Measurements from ENCODE around the gene NCDN.
A peak's percentile ranks its signal among the peaks of the same experiment; 100 is the strongest.
"Not testable (repeated sequence)": the region's sequence is repeated elsewhere in the genome, so short reads cannot be mapped to it uniquely, and the experiment has no call there.

The NCDN gene

GRCh38 chr1:35572296-35572695 is 14.7 kb downstream of the NCDN start:
- no peak for DNase-seq

DNA sequence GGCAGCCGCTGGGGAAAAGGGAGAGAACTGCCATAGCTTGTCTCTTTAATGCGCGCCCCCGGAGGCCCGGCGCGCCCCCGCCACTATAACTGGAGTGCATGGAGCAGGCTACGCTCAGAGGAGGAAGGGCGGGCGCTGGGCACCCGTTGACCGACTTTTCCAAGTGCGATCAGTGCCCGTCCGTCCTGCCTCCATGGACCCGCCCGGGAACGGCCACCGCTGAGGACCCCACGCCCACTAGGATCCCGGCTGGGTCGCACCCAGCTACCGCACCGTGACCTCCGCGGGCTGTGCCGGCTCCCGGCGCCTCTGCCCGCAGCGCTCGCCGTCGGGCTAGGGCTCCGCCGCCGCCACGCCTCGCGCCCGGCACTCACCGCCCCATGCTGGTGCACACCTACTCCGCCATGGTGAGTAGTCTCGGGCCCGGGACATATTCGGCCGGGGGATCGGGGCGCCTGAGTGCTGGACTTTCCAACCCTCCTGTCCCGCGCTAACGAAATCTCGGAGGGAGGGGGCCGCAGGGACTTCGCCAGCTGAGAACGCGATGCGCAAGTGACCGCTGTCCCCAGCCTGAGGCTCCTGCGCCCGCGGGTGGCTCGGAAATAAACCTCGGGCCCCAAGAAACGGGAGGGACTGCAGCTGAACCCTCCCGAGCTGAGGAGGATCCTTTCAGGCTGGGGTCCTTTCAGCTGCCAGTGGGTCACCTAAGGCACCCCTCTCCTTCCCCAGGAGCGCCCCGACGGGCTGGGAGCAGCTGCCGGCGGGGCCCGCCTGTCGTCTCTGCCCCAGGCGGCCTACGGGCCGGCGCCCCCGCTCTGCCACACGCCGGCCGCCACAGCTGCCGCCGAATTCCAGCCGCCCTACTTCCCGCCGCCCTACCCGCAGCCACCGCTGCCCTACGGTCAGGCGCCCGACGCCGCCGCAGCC is 15.9 kb downstream of the NCDN start, which contains the start of gene TFAP2E:
TFAP2E (plus strand) TSS at position 117 of the 927 bp plus-strand sequence; CDS start at position 381, 264 bp downstream.
- DNase-seq: no peak

GRCh38 chr1:35574125-35574654 is 16.6 kb downstream of the NCDN start:
- no peak for DNase-seq

- no peak for DNase-seq
Observed at GRCh38 chr1:35574655-35575415, 17.2 kb downstream of the NCDN start.

- no peak for DNase-seq
Observed at GRCh38 chr1:35575416-35575958, 17.9 kb downstream of the NCDN start.

GRCh38 chr1:35576061-35576765 is 18.6 kb downstream of the NCDN start:
- no peak for DNase-seq

- not testable (repeated sequence) for DNase-seq
Observed at GRCh38 chr1:35576766-35577070, 19.1 kb downstream of the NCDN start.

DNA sequence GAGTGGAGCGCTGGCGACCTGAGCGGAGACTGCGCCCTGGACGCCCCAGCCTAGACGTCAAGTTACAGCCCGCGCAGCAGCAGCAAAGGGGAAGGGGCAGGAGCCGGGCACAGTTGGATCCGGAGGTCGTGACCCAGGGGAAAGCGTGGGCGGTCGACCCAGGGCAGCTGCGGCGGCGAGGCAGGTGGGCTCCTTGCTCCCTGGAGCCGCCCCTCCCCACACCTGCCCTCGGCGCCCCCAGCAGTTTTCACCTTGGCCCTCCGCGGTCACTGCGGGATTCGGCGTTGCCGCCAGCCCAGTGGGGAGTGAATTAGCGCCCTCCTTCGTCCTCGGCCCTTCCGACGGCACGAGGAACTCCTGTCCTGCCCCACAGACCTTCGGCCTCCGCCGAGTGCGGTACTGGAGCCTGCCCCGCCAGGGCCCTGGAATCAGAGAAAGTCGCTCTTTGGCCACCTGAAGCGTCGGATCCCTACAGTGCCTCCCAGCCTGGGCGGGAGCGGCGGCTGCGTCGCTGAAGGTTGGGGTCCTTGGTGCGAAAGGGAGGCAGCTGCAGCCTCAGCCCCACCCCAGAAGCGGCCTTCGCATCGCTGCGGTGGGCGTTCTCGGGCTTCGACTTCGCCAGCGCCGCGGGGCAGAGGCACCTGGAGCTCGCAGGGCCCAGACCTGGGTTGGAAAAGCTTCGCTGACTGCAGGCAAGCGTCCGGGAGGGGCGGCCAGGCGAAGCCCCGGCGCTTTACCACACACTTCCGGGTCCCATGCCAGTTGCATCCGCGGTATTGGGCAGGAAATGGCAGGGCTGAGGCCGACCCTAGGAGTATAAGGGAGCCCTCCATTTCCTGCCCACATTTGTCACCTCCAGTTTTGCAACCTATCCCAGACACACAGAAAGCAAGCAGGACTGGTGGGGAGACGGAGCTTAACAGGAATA is 19.7 kb downstream of the NCDN start:
- peak; percentile 43 for DNase-seq

- DNase-seq: no peak
Observed at GRCh38 chr1:35580949-35581388, 23.4 kb downstream of the NCDN start.

DNA sequence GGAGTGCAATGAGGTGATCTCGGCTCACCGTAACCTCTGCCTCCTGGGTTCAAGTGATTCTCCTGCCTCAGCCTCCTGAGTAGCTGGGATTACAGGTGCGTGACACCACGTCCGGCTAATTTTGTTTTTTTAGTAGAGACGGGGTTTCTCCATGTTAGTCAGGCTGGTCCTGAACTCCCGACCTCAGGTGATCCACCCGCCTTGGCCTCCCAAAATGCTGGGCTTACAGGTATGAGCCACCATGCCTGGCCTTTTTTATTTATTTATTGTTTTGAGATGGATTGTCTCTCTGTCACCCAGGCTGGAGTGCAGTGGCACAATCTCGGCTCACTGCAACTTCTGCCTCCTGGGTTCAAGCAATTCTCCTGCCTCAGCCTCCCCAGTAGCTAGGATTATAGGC is 24.0 kb downstream of the NCDN start:
- DNase-seq: not testable (repeated sequence)

DNA sequence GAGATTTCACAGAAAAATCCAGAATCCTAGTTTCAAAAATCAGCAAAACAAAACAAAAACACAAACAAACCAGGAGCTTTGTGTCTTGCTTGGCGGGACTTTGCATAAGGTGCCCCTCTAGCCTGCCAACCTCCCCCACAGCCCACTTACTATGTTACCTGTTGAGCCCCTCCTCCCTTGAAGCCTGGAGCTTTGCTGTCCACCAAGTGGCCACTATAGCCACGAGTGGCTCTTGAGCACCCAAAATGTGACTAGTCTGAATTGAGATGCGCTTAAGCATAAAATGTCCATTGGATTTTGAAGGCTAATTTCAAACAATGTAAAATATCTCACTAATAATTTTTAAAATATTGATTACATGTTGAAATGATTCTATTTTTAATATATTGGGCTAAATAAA is 27.7 kb downstream of the NCDN start:
- DNase-seq: no peak

- DNase-seq: not testable (repeated sequence)
Observed at GRCh38 chr1:35585805-35586204, 28.2 kb downstream of the NCDN start.

GRCh38 chr1:35586808-35587207 is 29.2 kb downstream of the NCDN start:
- DNase-seq: no peak

DNA sequence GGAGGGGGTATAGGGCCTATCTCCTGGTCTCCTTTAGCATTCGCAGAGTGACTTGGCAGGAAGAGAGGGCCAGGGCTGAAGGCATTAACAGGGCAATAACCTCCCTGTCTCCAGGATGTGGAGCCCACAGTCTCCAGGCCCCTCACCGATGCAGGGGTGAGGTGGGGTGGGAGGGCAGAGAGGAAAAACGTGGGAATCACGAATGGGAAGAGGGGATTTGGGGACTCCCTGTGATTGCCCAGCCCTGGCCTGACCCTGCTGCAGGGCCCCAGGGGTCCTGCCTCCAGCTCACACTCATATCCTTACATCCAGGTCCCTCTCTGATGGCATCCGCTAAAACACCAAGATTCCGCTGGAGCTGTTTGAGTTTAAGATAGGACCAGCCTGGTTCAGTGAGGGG is 30.1 kb downstream of the NCDN start:
- no peak for DNase-seq

DNA sequence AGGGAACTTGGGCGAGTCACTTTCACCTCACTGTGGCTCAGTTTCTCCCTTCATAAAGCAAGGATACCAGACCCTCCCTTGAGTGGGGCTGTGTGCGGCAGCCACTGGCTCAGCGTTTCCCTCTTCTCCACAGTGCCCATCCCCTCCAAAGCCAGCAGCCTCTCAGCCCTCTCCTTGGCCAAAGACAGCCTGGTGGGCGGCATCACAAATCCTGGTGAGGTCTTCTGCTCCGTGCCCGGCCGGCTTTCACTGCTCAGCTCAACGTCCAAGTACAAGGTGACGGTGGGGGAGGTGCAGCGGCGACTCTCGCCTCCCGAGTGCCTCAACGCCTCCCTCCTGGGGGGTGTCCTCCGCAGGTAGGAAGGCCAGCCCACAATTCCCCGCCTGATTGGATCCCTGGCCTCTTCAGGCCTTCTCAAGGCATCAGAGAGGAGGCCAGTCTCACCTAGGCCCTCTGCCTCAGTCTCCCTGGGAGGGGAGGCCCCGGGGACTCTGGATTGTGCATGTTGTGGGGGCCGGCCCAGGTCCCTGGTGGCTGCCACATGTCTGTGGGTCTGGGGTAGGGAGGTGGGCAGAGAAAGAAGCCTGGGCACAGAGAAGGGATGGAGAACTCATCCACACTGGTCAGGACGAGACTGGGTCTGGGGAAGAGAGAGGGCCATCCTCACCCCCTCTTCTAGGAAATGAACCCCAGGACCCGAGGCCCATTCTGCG is 30.8 kb downstream of the NCDN start:
- no peak for DNase-seq

GRCh38 chr1:35589516-35590427 is 32.2 kb downstream of the NCDN start:
- no peak for DNase-seq

- DNase-seq: no peak
Observed at GRCh38 chr1:35590476-35591040, 33.0 kb downstream of the NCDN start.

GRCh38 chr1:35591211-35591610 is 33.6 kb downstream of the NCDN start:
- DNase-seq: no peak

DNA sequence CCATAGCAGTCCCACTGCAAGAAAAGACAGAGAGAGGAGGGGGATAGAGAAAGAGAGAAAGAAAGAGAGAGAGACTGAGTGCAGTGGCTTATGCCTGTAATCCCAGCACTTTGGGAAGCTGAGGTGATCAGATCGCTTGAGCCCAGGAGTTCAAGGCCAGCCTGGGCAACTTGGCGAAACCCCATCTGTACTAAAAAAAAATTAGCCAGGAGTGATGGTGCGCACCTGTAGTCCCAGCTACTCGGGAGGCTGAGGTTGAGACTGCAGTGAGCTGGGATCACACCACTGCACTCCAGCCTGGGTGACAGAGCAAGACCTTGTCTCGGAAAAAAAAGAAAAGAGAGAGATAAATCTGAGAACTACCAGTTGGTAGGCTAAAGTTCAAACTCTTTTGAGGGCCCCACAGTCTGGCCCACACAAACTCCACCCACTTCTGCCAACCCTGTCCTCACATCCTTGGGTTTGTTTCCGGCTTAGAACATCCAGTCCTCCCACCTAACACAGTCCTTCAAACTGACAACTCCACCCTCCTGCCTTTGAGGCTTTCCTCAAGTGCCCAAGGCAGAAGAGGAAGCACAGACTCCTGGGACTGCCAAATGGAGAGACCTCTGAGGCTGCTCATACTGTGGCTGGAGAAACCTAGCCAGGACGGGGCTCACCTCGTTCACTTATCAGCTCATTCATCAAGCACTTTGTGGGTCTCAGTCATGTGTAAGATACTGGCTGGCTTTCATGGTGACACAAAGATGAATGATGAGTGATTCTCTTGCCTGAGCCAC is 35.6 kb downstream of the NCDN start:
- no peak for DNase-seq

All from activated CD4-positive, alpha-beta T cell treated with anti-CD3 and anti-CD28 coated beads, Interleukin-2, amount 50 U/mL, for 1 hour (primary cell).